ENCODE results near the gene EBPL. TPM values are rescaled to one million over a fixed set of nuclear protein-coding genes. Genes with fewer than 3 reads are reported as not detected.

The EBPL gene
- total RNA-seq, 2 donors from 2014 or later = 30.7 to 72.1 TPM

DNA sequence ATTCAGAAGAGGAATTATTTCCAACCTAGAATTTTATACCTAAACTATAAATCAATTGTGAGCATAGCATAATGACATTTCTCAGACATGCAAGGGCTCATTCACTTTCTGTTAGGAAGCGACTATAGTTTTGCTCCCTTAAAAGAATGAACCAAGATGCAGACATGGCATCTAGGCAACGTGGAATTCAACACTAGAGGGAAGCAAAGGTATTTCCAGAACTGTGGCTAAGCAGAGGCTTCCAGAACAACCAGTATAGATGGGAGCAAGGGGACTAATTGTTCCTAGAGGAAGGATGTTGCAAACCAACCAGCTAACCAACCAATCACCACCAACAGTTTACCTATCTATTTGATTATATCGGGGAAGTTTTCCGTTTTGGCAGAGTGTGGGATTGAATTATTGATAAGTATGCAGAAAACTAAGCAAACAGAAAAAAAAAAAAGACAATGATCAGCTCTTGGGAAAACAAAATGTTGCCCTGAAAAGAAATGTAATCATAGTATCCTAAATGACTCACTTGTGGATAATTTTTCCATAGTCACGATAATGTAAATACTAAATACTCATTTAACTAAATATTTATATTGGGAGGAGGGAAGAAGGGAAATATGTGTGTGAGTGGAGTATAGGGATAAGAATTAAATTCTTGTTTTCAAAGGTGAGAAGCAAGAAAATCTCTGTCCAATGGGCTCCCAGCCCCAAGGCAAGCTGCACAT, 41.9 kb downstream of the EBPL start:
- TF ChIP-seq CTCF (IDR thresholded peaks at IDR 0.05) (peak in 6 of 7 experiments; percentile 19 to 53 (median 35)), POLR2A (IDR thresholded peaks at IDR 0.05) (no peak)
- DNase-seq (no peak), ATAC-seq (no peak)
- H3K27ac ChIP-seq = no peak overlapping the region
- H3K4me1 ChIP-seq = no peaks in the 10 kb centered on the region
- intact Hi-C loops (cut with DNase I) = no loop called here
- WGBS, 2 donors = 30 to 35% methylated on average over 5 of the region's 5 CpGs
- no peaks in the 10 kb centered on the region for H3K27me3 ChIP-seq
- H3K4me3 ChIP-seq = no peak overlapping the region
- H3K36me3 ChIP-seq (replicated peaks in 1 of 2; ENCODE audit: insufficient read depth in 1 of 2, low read depth in 2 of 2) = no peaks in the 10 kb centered on the region
- H3K9me3 ChIP-seq = no peaks in the 10 kb centered on the region

DNA sequence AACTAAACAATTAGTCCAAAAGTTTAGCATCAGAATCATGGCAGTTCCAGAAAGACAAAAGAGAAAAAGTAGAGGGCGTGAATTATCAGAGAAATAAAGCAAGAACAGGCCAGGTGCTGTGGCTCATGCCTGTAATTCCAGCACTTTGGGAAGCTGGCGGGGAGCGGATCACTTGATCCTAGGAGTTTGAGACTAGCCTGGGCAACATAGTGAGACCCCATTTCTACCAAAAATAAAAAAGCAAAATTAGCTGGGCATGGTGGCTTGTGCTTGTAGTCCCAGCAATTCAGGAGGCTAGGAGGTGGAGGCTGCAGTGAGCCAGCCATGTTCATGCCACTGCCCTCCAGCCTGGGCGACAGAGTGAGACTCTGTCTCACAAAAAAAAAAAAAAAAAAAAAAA, 44.6 kb downstream of the EBPL start:
- WGBS, 2 donors = 86 to 94% methylated on average over 3 to 4 of the region's 4 CpGs
- intact Hi-C loops (cut with DNase I) = no loop called here
- Histone ChIP-seq H3K4me3 (no peak overlapping the region), H3K27me3 (no peaks in the 10 kb centered on the region), H3K36me3 (replicated peaks in 1 of 2; ENCODE audit: insufficient read depth in 1 of 2, low read depth in 2 of 2) (no peaks in the 10 kb centered on the region), H3K9me3 (no peaks in the 10 kb centered on the region), H3K4me1 (no peaks in the 10 kb centered on the region), H3K27ac (no peak overlapping the region)
- no peak for DNase-seq
- no peak for ATAC-seq
- no peak for TF ChIP-seq POLR2A (IDR thresholded peaks at IDR 0.05)
- no peak for TF ChIP-seq CTCF (IDR thresholded peaks at IDR 0.05)

DNA sequence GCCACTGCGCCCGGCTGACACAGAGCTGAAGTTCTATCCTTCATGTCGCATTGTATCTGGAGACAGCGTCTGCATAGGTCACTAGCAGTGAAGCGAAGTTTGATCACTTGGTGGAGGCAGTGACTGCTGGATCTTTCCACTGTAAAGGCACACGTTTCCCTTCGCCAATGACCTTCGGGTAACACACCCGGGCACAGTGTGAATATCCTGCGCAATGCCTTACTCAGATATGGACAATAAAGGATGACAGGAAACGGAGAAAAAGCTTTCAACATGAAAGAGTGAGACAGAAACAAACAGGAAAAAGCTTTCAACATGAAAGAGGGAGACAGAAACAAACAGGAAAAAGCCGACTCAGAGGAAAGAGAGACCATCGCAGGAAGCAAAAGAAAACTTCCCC, 45.8 kb downstream of the EBPL start:
- no peaks in the 10 kb centered on the region for H3K36me3 ChIP-seq (replicated peaks in 1 of 2; ENCODE audit: insufficient read depth in 1 of 2, low read depth in 2 of 2)
- ATAC-seq (no peak), DNase-seq (no peak)
- intact Hi-C loops (cut with DNase I) = no loop called here
- no peaks in the 10 kb centered on the region for H3K4me1 ChIP-seq
- TF ChIP-seq POLR2A (IDR thresholded peaks at IDR 0.05) = no peak
- no peak for TF ChIP-seq CTCF (IDR thresholded peaks at IDR 0.05)
- no peaks in the 10 kb centered on the region for H3K27me3 ChIP-seq
- no peak overlapping the region for H3K27ac ChIP-seq
- no peaks in the 10 kb centered on the region for H3K9me3 ChIP-seq
- 75 to 82% methylated on average over 13 of the region's 13 CpGs for WGBS, 2 donors
- no peak overlapping the region for H3K4me3 ChIP-seq

- TF ChIP-seq POLR2A (IDR thresholded peaks at IDR 0.05) (no peak), CTCF (IDR thresholded peaks at IDR 0.05) (no peak)
- H3K4me1 ChIP-seq = no peaks in the 10 kb centered on the region
- no peaks in the 10 kb centered on the region for H3K27me3 ChIP-seq
- 79 to 81% methylated on average over 12 of the region's 12 CpGs for WGBS, 2 donors
- no peaks in the 10 kb centered on the region for H3K9me3 ChIP-seq
- ATAC-seq (no peak), DNase-seq (peak in 1 of 4 donors; percentile 13)
- H3K27ac ChIP-seq = no peak overlapping the region
- intact Hi-C loops (cut with DNase I) = no loop called here
- H3K36me3 ChIP-seq (replicated peaks in 1 of 2; ENCODE audit: insufficient read depth in 1 of 2, low read depth in 2 of 2) = no peaks in the 10 kb centered on the region
- H3K4me3 ChIP-seq = no peak overlapping the region
These were observed 48.1 kb downstream of the EBPL start for GRCh38 chr13:49643035-49643646.
